IPS-20b (cell line): ENCODE results near the gene ZNF19.

Source experiments
- H3K27ac ChIP-seq: one replicate; pipeline ENCODE4 v1.5.1; 2013; ENCODE audit warnings: low read length
- H3K27me3 ChIP-seq: 2 replicates; pipeline ENCODE4 v1.6.1; 2013; ENCODE audit warnings: mild to moderate bottlenecking, low read length, inconsistent platforms; ENCODE audit not compliant: insufficient read depth
- H3K36me3 ChIP-seq: 2 replicates; pipeline ENCODE4 v1.6.1; 2013; ENCODE audit warnings: low read depth, mild to moderate bottlenecking, inconsistent platforms, low read length, moderate library complexity; ENCODE audit not compliant: insufficient read depth
- H3K4me1 ChIP-seq: 2 replicates; pipeline ENCODE4 v1.6.1; 2013; ENCODE audit warnings: mild to moderate bottlenecking, control low read depth, inconsistent platforms, low read length, moderate library complexity; ENCODE audit not compliant: insufficient read depth
- H3K4me3 ChIP-seq: 2 replicates; pipeline ENCODE4 v1.5.1; 2013; ENCODE audit warnings: mild to moderate bottlenecking, low read length, inconsistent platforms
- H3K9ac ChIP-seq: 2 replicates; pipeline ENCODE4 v1.6.1; 2013; ENCODE audit warnings: low read depth, mild to moderate bottlenecking, inconsistent platforms, low read length, moderate library complexity
- H3K9me3 ChIP-seq: 2 replicates; pipeline ENCODE4 v1.6.1; 2013; ENCODE audit warnings: mild to moderate bottlenecking, low read depth, low read length, inconsistent platforms; ENCODE audit not compliant: insufficient read depth

The ZNF19 gene

DNA sequence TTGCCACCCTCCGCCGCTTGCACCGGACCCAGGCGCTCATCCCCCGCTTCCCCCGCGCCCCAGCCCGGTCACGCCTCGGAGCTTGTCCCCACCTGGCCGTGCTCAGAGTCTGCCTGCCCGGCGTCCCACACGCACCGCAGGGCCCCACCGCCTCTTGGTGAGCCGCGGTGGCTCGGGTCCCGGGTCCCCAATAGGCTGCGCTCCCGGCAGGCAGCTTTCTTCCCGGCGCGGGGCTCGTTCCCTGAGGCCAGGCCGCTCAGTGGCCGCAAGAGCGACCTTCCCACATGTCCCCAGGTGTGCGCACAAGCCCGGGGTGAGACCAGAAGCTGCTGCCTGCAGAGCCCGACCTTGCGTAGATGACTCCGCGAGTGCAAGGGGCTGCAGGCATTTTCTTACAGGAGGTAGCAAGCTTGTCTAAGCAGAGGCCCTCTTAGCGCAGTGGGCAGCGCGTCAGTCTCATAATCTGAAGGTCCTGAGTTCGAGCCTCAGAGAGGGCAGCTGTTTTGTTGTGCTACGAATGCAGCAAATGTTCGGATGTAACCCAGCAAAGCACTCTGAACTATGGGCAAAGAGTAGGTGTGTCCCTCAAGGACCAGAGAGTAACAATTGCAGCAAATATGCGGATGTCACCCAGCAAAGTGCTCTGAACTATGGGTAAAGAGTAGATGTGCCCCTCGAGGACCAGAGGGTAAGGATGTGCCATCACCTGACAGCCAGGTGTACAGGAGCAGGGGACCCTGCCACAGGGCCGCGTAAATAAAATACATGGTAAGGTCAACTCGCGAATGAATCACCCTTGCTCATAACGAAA is 62.9 kb downstream of the ZNF19 start:
- Histone ChIP-seq H3K9ac (no peak overlapping the region; the same call in 1 of the 2 replicates), H3K9me3 (no peaks in the 10 kb centered on the region; the same call in 1 of the 2 replicates), H3K27ac (no peak overlapping the region), H3K27me3 (peaks cover 53% of the 10 kb centered on the region), H3K36me3 (no peaks in the 10 kb centered on the region), H3K4me3 (peak overlapping the region; percentile 75), H3K4me1 (no peaks in the 10 kb centered on the region)

DNA sequence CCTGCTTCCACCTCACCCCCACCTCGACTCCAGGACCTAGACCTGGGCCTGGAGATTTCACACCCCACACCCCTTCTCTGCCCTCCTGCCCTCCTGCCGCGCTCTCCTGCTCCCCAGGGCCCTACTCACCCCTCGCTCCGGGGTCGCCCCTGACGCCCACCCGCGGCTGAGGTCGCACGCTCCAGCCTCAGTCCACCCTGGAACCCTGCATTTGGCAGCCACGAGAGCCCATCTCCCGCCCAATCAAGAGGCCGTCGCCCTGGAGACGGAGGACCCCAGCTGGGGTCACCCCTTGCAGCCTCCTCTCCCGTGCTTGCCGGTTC is 63.4 kb downstream of the ZNF19 start:
- peaks cover 51% of the 10 kb centered on the region for H3K27me3 ChIP-seq
- no peak overlapping the region; the same call in 1 of the 2 replicates for H3K9ac ChIP-seq
- H3K27ac ChIP-seq: no peak overlapping the region
- no peaks in the 10 kb centered on the region for H3K36me3 ChIP-seq
- no peaks in the 10 kb centered on the region for H3K4me1 ChIP-seq
- peak overlapping the region; percentile 75 for H3K4me3 ChIP-seq
- no peaks in the 10 kb centered on the region; the same call in 1 of the 2 replicates for H3K9me3 ChIP-seq

DNA sequence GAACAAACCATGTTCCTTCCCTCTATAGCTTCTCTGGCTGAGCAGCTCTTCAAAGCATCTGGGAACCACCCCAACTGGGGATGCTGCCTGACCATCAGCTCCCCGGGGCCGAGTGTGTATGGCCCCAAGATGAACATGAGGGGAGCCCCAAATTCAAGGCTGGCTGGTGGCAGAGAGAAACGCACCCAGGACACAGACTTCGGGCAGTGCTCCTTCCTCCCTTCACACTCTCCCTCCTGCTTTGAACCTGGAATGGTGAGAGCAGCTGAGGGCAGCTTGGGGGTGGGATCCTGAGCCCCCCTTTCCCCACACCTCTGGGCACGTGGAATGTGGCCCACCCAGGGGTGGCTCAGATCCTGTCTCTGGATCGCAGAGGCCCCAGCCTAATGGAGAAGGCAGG is 64.5 kb downstream of the ZNF19 start:
- peaks cover 40% of the 10 kb centered on the region for H3K27me3 ChIP-seq
- H3K36me3 ChIP-seq: no peaks in the 10 kb centered on the region
- H3K4me3 ChIP-seq: no peak overlapping the region
- H3K9ac ChIP-seq: no peak overlapping the region
- H3K27ac ChIP-seq: no peak overlapping the region
- H3K4me1 ChIP-seq: no peaks in the 10 kb centered on the region
- no peaks in the 10 kb centered on the region; the same call in 1 of the 2 replicates for H3K9me3 ChIP-seq

DNA sequence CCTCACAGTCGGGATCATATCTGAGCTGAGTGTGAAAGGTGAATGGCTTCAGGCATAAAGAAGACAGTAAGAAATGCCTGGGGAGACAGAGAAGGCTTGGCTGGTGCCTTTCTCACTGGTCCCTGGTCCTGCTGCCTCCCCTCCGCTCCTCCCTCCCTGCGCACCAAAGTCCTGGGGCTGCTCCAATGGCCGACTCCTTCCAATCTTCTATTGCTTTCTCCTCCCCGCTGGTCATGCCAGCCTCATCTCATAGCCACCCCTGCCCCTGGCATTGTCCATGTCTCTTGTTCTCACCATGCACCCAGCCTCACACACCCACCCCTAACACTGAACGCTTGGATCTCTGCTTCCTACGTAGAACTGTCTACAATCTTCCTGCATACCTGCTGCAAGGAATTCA is 65.3 kb downstream of the ZNF19 start:
- Histone ChIP-seq H3K9me3 (no peaks in the 10 kb centered on the region; the same call in 1 of the 2 replicates), H3K27ac (no peak overlapping the region), H3K4me1 (no peaks in the 10 kb centered on the region), H3K9ac (no peak overlapping the region), H3K27me3 (peaks cover 33% of the 10 kb centered on the region), H3K4me3 (no peak overlapping the region), H3K36me3 (no peaks in the 10 kb centered on the region)
